Measurements from ENCODE around the gene SFXN2. TPM values are rescaled to one million over a fixed set of nuclear protein-coding genes. Genes with fewer than 3 reads are reported as not detected.

SFXN2 gene
- total RNA-seq, 1 donor from 2014 or later: 9.1 TPM

GRCh38 chr10:102731222-102731800 is 16.9 kb downstream of the SFXN2 start:
- Histone ChIP-seq H3K27ac (ENCODE audit: low read depth, low read length) (no peak overlapping the region), H4K20me1 (ENCODE audit: insufficient read depth, low read length) (no peaks in the 10 kb centered on the region), H3K79me2 (ENCODE audit: insufficient read depth, low read length) (no peaks in the 10 kb centered on the region), H3K27me3 (ENCODE audit: insufficient read depth, low read length) (no peaks in the 10 kb centered on the region), H3K4me1 (ENCODE audit: insufficient read depth, low read length) (no peaks in the 10 kb centered on the region), H3K36me3 (ENCODE audit: insufficient read depth, low read length) (peaks cover 13% of the 10 kb centered on the region), H3K4me2 (ENCODE audit: low read length) (no peak overlapping the region), H3K9me3 (ENCODE audit: insufficient read depth, low read depth, low read length) (no peaks in the 10 kb centered on the region), H3K4me3 (ENCODE audit: insufficient read depth, low read depth, low read length) (no peak overlapping the region), H2AFZ (ENCODE audit: low read depth, low read length) (no peak overlapping the region), H3K9ac (ENCODE audit: low read length) (no peak overlapping the region)
- DNase-seq (ENCODE audit: low read depth): no peak
- peaks cover 26% of the 10 kb centered on the region for H3K36me3 Mint-ChIP-seq (ENCODE audit: low read depth, unreplicated experiment)
- no peaks in the 10 kb centered on the region for H3K27me3 Mint-ChIP-seq (ENCODE audit: low read depth, unreplicated experiment)
- H3K27ac Mint-ChIP-seq (ENCODE audit: unreplicated experiment): no peak overlapping the region
- FAIRE-seq: no peak
- no peak overlapping the region for H3K4me3 Mint-ChIP-seq (ENCODE audit: unreplicated experiment)
- peaks cover 3% of the 10 kb centered on the region for H3K4me1 Mint-ChIP-seq (ENCODE audit: low read depth, unreplicated experiment)
- no peaks in the 10 kb centered on the region for H3K9me3 Mint-ChIP-seq (ENCODE audit: unreplicated experiment)
- TF ChIP-seq EZH2 (IDR thresholded peaks at IDR 0.05; ENCODE audit: insufficient read depth, low read length): no peak
- no peak for TF ChIP-seq CTCF (IDR thresholded peaks at IDR 0.05; ENCODE audit: insufficient read depth, low read depth, low read length)

- no peak overlapping the region for H3K4me2 ChIP-seq (ENCODE audit: low read length)
- H3K27me3 Mint-ChIP-seq (ENCODE audit: low read depth, unreplicated experiment): no peaks in the 10 kb centered on the region
- no peak overlapping the region for H3K4me3 Mint-ChIP-seq (ENCODE audit: unreplicated experiment)
Measured at GRCh38 chr10:102732661-102733060, 18.2 kb downstream of the SFXN2 start.

More at GRCh38 chr10:102732661-102733060, 18.2 kb downstream of the SFXN2 start:
- Histone ChIP-seq H3K36me3 (ENCODE audit: insufficient read depth, low read length) (peaks cover 9% of the 10 kb centered on the region), H3K9ac (ENCODE audit: low read length) (no peak overlapping the region), H3K4me1 (ENCODE audit: insufficient read depth, low read length) (no peaks in the 10 kb centered on the region), H2AFZ (ENCODE audit: low read depth, low read length) (no peak overlapping the region), H3K4me3 (ENCODE audit: insufficient read depth, low read depth, low read length) (no peak overlapping the region), H3K9me3 (ENCODE audit: insufficient read depth, low read depth, low read length) (no peaks in the 10 kb centered on the region), H3K27me3 (ENCODE audit: insufficient read depth, low read length) (no peaks in the 10 kb centered on the region), H4K20me1 (ENCODE audit: insufficient read depth, low read length) (no peaks in the 10 kb centered on the region), H3K27ac (ENCODE audit: low read depth, low read length) (no peak overlapping the region), H3K79me2 (ENCODE audit: insufficient read depth, low read length) (no peaks in the 10 kb centered on the region)
- DNase-seq (ENCODE audit: low read depth): no peak
- no peaks in the 10 kb centered on the region for H3K9me3 Mint-ChIP-seq (ENCODE audit: unreplicated experiment)
- H3K27ac Mint-ChIP-seq (ENCODE audit: unreplicated experiment): no peak overlapping the region
- peaks cover 1% of the 10 kb centered on the region for H3K4me1 Mint-ChIP-seq (ENCODE audit: low read depth, unreplicated experiment)
- peaks cover 20% of the 10 kb centered on the region for H3K36me3 Mint-ChIP-seq (ENCODE audit: low read depth, unreplicated experiment)
- TF ChIP-seq CTCF (IDR thresholded peaks at IDR 0.05; ENCODE audit: insufficient read depth, low read depth, low read length) (no peak), EZH2 (IDR thresholded peaks at IDR 0.05; ENCODE audit: insufficient read depth, low read length) (no peak)
- no peak for FAIRE-seq
